WERI-Rb-1 (cell line): ENCODE results near the gene YIF1B.

Experiments used
- DNase-seq: peaks from one replicate; pipeline ENCODE4 v3.0.0-alpha.2; 2020
- H3K27ac ChIP-seq: fragments of 250-450 bp; sonication (Bioruptor Pico); 2 replicates; pipeline ENCODE4 v1.5.1; 2020; ENCODE audit warnings: mild to moderate bottlenecking, moderate library complexity
- H3K27me3 ChIP-seq: fragments of 250-450 bp; sonication (Bioruptor Pico); 2 replicates; pipeline ENCODE4 v1.5.1; 2021; ENCODE audit warnings: mild to moderate bottlenecking, low read depth, moderate library complexity; ENCODE audit not compliant: insufficient read depth, severe bottlenecking
- H3K36me3 ChIP-seq: fragments of 250-450 bp; sonication (Bioruptor Pico); 2 replicates; pipeline ENCODE4 v1.5.1; 2020; ENCODE audit warnings: mild to moderate bottlenecking, moderate library complexity
- H3K4me3 ChIP-seq: 2 replicates; pipeline ENCODE4 v1.5.1; 2011; ENCODE audit warnings: low read depth, mild to moderate bottlenecking, control low read depth, low read length
- H3K9me3 ChIP-seq: fragments of 250-450 bp; sonication (Bioruptor Pico); 2 replicates; pipeline ENCODE4 v1.5.1; 2021; ENCODE audit warnings: mild to moderate bottlenecking, moderate library complexity; ENCODE audit not compliant: severe bottlenecking
- TF ChIP-seq, protein P1 (sequence below): IDR thresholded peaks from 2 replicates; pipeline ENCODE4 v1.5.1; 2011; ENCODE audit warnings: low read depth, mild to moderate bottlenecking, control low read depth, inconsistent platforms, low read length

YIF1B gene

DNA sequence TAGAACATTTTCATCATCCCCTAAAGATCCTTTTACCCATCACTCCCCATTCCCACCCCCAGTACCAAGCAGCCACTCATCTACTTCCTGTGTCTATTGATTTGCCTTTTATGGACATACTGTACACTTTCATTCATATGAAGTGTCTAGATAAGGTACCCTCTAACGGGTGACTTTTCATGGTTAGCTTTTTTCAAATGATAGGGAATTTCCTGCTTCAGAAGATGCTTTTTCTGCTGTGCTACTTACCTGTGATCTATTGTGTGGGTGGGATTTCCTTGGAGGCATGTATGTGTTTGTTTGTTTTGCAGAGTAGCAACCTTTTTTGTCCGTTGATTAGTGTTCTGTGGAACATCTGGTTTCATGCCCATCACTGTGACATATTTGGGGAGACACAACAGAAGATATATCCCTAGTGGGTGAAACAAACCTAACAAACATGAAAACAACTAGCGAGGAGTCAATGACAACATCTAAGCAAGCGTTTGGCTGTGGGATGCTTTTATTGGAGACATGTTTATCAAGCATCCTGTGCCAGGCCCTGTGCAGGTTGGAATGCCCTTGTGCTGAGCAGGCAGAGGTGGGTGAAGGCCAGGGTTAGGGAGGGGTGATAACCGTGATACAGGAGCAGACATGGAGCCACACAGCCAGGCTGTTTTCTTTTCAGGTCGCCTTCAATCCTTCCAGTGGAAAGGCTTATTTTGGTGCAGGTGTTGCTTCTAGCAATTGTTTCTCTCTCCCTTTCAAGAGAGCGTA, 33.8 kb downstream of the YIF1B start:
- Histone ChIP-seq H3K9me3 (no peaks in the 10 kb centered on the region), H3K27me3 (no peaks in the 10 kb centered on the region), H3K27ac (no peak overlapping the region), H3K36me3 (no peaks in the 10 kb centered on the region), H3K4me3 (no peak overlapping the region)
- TF ChIP-seq, protein P1, sequence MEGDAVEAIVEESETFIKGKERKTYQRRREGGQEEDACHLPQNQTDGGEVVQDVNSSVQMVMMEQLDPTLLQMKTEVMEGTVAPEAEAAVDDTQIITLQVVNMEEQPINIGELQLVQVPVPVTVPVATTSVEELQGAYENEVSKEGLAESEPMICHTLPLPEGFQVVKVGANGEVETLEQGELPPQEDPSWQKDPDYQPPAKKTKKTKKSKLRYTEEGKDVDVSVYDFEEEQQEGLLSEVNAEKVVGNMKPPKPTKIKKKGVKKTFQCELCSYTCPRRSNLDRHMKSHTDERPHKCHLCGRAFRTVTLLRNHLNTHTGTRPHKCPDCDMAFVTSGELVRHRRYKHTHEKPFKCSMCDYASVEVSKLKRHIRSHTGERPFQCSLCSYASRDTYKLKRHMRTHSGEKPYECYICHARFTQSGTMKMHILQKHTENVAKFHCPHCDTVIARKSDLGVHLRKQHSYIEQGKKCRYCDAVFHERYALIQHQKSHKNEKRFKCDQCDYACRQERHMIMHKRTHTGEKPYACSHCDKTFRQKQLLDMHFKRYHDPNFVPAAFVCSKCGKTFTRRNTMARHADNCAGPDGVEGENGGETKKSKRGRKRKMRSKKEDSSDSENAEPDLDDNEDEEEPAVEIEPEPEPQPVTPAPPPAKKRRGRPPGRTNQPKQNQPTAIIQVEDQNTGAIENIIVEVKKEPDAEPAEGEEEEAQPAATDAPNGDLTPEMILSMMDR = no peak
- DNase-seq = no peak

DNA sequence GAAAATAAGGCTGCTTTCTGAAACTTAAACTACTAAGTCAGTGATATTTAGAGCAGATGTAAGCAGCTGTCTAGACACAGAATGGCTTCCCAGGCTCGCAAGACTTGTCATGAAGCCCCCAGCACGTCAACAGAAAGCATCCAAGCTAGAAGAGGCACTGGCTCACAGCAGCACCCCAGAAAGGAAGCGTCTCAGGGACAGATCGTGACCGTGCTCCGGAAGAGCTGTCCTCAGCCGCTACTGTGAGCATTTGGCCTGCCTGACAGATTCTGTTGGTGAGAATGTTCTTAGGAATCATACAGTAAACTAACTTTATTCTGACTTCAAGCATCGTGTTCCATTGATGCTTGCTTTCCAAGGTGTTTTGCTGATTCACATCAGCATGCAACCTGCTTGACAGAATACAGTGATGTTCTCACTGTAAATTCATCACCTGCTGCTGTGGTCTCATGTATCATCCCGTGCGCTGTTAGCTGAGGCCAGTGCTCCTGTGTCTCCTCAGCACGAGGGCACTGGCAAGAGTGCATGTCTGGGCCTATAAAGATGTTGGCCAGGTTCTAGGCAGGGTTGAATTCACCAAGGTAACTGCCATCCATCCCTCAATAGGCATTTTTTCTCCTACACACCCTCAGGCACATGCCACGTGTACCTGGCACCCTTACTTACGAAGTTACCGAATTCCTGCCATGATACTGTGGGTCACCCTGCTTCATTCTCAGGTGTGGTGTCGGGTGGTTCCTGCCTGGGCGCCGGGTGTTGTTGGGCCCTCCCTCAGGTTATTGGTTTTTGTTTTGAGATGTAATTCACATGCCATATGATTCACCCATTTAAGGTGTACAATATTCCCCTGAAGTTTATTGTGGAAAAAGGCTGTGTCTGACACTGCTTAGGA, 35.5 kb downstream of the YIF1B start:
- Histone ChIP-seq H3K27me3 (no peaks in the 10 kb centered on the region), H3K36me3 (no peaks in the 10 kb centered on the region), H3K27ac (no peak overlapping the region), H3K9me3 (no peaks in the 10 kb centered on the region), H3K4me3 (no peak overlapping the region)
- no peak for DNase-seq
- TF ChIP-seq, protein P1 = no peak

DNA sequence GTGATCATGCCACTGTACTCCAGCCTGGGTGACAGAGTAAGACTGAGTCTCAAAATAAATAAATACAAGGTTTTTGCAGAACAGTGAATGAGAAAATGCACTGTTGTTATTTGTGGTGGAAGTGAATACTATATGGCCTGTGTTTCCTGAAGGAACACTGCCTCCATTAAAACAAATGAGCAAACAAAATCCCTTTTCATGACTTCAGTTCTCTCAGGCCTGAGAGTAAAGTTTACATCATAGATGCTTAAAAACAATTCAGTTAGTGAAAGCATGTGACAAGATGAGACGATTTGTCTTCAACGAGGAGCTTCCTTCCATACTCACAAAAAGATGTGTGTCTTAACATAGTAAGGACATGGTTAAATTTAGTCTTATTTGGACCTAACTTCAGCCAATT, 37.0 kb downstream of the YIF1B start:
- no peak overlapping the region for H3K27ac ChIP-seq
- H3K27me3 ChIP-seq = no peaks in the 10 kb centered on the region
- TF ChIP-seq, protein P1 = no peak
- no peak overlapping the region for H3K4me3 ChIP-seq
- H3K9me3 ChIP-seq = no peaks in the 10 kb centered on the region
- H3K36me3 ChIP-seq = no peaks in the 10 kb centered on the region
- no peak for DNase-seq

DNA sequence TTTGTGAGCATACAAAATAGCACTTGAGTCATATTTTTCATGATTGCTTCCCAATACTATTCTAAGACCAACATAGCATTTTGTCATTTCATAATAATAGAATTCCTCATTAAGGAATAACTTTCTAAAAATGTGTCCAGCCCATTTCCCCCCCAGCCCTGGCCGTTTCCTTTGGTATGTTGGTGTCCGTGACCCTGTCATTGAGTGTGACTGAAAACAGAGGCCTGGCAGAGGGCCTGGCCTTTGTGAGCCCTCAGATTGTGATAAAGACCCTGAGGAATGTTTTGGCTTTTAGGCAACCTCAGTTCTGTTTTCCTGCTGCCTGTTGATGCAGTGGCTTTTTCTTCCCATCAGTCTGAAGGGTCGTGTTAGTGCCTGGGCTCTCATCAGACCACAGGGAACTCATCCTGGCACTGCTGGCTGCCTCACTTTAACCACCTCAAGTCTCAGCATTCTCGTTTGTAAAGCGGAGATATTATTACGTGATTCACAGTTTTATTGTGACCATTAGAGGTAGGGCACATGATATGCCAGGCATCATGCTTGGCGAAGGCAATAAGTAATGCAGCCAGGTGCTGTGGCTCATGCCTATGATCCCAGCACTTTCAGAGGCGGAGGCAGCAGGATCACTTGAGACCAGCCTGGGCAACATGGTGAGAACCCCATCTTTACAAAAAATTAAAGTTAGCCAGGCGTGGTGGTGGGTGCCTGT, 37.6 kb downstream of the YIF1B start:
- no peak for DNase-seq
- no peaks in the 10 kb centered on the region for H3K36me3 ChIP-seq
- H3K4me3 ChIP-seq = no peak overlapping the region
- H3K9me3 ChIP-seq = no peaks in the 10 kb centered on the region
- H3K27ac ChIP-seq = no peak overlapping the region
- H3K27me3 ChIP-seq = no peaks in the 10 kb centered on the region
- TF ChIP-seq, protein P1 = no peak

DNA sequence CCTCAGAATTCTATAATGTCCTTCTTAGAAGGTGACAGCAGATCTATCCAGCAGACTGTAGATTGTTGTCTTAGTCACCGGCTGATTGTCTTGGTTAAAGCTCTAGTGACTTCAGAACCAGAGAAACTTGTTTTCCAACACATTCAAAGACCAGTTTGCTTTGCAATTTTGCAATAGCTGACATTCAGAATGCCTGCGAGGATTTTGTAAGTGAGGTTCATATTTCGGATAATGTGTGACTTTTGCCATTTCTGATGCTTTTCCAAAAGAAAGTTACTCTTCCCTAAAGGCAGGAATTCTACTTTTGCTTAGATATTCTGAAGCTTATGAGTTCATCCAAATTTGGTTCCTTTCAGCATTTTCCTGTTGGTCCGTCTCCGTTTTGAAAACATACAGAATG, 38.2 kb downstream of the YIF1B start:
- H3K36me3 ChIP-seq = no peaks in the 10 kb centered on the region
- DNase-seq = no peak
- H3K27me3 ChIP-seq = no peaks in the 10 kb centered on the region
- no peak overlapping the region for H3K27ac ChIP-seq
- TF ChIP-seq, protein P1 = no peak
- no peaks in the 10 kb centered on the region for H3K9me3 ChIP-seq
- no peak overlapping the region for H3K4me3 ChIP-seq
